H1 (cell line): ENCODE results near the gene IFNL2. TPM values are rescaled to one million over a fixed set of nuclear protein-coding genes. Genes with fewer than 3 reads are reported as not detected.
"Not testable (repeated sequence)": the region's sequence is repeated elsewhere in the genome, so short reads cannot be mapped to it uniquely, and the experiment has no call there.

ENCODE experiments used
- CTCF ChIA-PET: fragments of 300-600 bp; sonication (Branson Sonifier 250); formaldehyde crosslinking; loops from one replicate; lab custom pipeline; 2021; ENCODE audit not compliant: partially characterized antibody; lab: Charles Lee
- POLR2A ChIA-PET: fragments of 300-600 bp; sonication (Branson Sonifier 250); formaldehyde crosslinking; loops from one replicate; lab custom pipeline; 2021; ENCODE audit warnings: inconsistent platforms; ENCODE audit not compliant: partially characterized antibody; lab: Charles Lee
- DNase-seq, 2 experiments: peaks; one replicate each; pipeline versions ENCODE4 v3.0.0 to v3.0.0-alpha.2; 2010 to 2022; ENCODE audit warnings: low spot score in 2 of 2, low read depth in 1 of 2, mixed read lengths in 1 of 2
- FAIRE-seq: peaks from 2 replicates; lab custom pipeline; 2011; peaks lifted over from hg19 to GRCh38; lab: Jason Lieb, UNC
- H2AFZ ChIP-seq: 2 replicates; pipeline ENCODE4 v1.8.1; 2012; ENCODE audit warnings: low read length, inconsistent platforms
- H2AK5ac ChIP-seq: 2 replicates; pipeline ENCODE4 v1.6.1; 2013; ENCODE audit warnings: low read depth, low read length
- H2BK120ac ChIP-seq: replicated peaks from 2 replicates; pipeline ENCODE3; 2013; ENCODE audit warnings: low read depth, low read length, inconsistent platforms
- H2BK12ac ChIP-seq: 2 replicates; pipeline ENCODE4 v1.6.1; 2013; ENCODE audit warnings: low read depth, low read length
- H2BK15ac ChIP-seq: 2 replicates; pipeline ENCODE4 v1.6.1; 2013; ENCODE audit warnings: low read length
- H2BK20ac ChIP-seq: 2 replicates; pipeline ENCODE4 v1.6.1; 2013; ENCODE audit warnings: low read length
- H2BK5ac ChIP-seq: 2 replicates; pipeline ENCODE4 v1.6.1; 2013; ENCODE audit warnings: low read depth, low read length
- H3K14ac ChIP-seq: 2 replicates; pipeline ENCODE4 v1.6.1; 2013; ENCODE audit warnings: inconsistent platforms; ENCODE audit not compliant: insufficient read length
- H3K18ac ChIP-seq: 2 replicates; pipeline ENCODE4 v1.6.1; 2013; ENCODE audit warnings: low read length; ENCODE audit errors: extremely low read depth
- H3K23ac ChIP-seq: 2 replicates; pipeline ENCODE4 v1.6.1; 2013; ENCODE audit warnings: inconsistent platforms; ENCODE audit not compliant: insufficient read length
- H3K23me2 ChIP-seq: 2 replicates; pipeline ENCODE4 v1.6.1; 2013; ENCODE audit warnings: low read depth, low read length
- H3K27ac ChIP-seq: 2 replicates; pipeline ENCODE4 v1.6.1; 2011; ENCODE audit warnings: low read depth, low read length, inconsistent platforms
- H3K27me3 ChIP-seq, 4 experiments: replicated peaks in 1 of 4; 1 replicate in 1 of 4; 2 replicates in 3 of 4; pipeline versions ENCODE4 v1.6.1 to v1.8.1; 2011 to 2013; ENCODE audit warnings: low read length in 3 of 4, mild to moderate bottlenecking in 3 of 4, inconsistent platforms in 2 of 4, mixed read lengths in 2 of 4, moderate library complexity in 1 of 4; ENCODE audit not compliant: control insufficient read depth in 3 of 4, insufficient read depth in 3 of 4; ENCODE audit errors: extremely low read depth in 1 of 4
- H3K36me3 ChIP-seq, 4 experiments: 2 replicates each; pipeline versions ENCODE4 v1.6.1 to v1.8.1; 2011 to 2013; ENCODE audit warnings: mild to moderate bottlenecking in 4 of 4, low read length in 3 of 4, moderate library complexity in 2 of 4, control low read depth in 1 of 4, inconsistent platforms in 1 of 4; ENCODE audit not compliant: insufficient read depth in 4 of 4, control insufficient read depth in 2 of 4
- H3K4ac ChIP-seq: replicated peaks from 2 replicates; pipeline ENCODE3; 2013; ENCODE audit warnings: low read length, low read depth, mixed read lengths, inconsistent platforms; ENCODE audit not compliant: insufficient read length
- H3K4me1 ChIP-seq, 4 experiments: replicated peaks in 1 of 4; 1 replicate in 1 of 4; 2 replicates in 3 of 4; pipeline versions ENCODE4 v1.6.1 to v1.8.1; 2011 to 2013; ENCODE audit warnings: low read length in 3 of 4, inconsistent platforms in 2 of 4, mixed read lengths in 1 of 4; ENCODE audit not compliant: insufficient read depth in 4 of 4, control insufficient read depth in 3 of 4
- H3K4me2 ChIP-seq, 2 experiments: 2 replicates each; pipeline versions ENCODE4 v1.6.1 to v1.8.1; 2011 to 2013; ENCODE audit warnings: low read depth in 2 of 2, low read length in 2 of 2, control low read depth in 1 of 2, inconsistent platforms in 1 of 2, mild to moderate bottlenecking in 1 of 2; ENCODE audit not compliant: insufficient read depth in 1 of 2
- H3K4me3 ChIP-seq, 4 experiments: fragments of 200-600, 300-600 bp in 1 of 4; sonication (generic), shearing (Covaris generic), sonication (Bioruptor Twin) in 1 of 4; 2 replicates each; pipeline versions ENCODE4 v1.5.1 to v1.8.1; 2011 to 2016; ENCODE audit warnings: low read length in 4 of 4, low read depth in 3 of 4, control low read depth in 2 of 4, inconsistent platforms in 2 of 4, mild to moderate bottlenecking in 2 of 4, mixed read lengths in 1 of 4, moderate library complexity in 1 of 4; ENCODE audit not compliant: insufficient read depth in 2 of 4; ENCODE audit errors: extremely low read depth in 1 of 4
- H3K56ac ChIP-seq: replicated peaks from 2 replicates; pipeline ENCODE3; 2013; ENCODE audit warnings: low read depth, mild to moderate bottlenecking, mixed read lengths, low read length, inconsistent platforms; ENCODE audit not compliant: insufficient read length
- H3K79me1 ChIP-seq: 2 replicates; pipeline ENCODE4 v1.6.1; 2013; ENCODE audit warnings: low read depth, low read length, control low read depth
- H3K79me2 ChIP-seq, 2 experiments: 2 replicates each; pipeline versions ENCODE4 v1.6.1 to v1.8.1; 2012 to 2013; ENCODE audit warnings: low read length in 2 of 2, mild to moderate bottlenecking in 2 of 2, inconsistent platforms in 1 of 2; ENCODE audit not compliant: insufficient read depth in 2 of 2, control insufficient read depth in 1 of 2
- H3K9ac ChIP-seq, 4 experiments: replicated peaks in 1 of 4; 1 replicate in 1 of 4; 2 replicates in 3 of 4; pipeline versions ENCODE4 v1.6.1 to v1.8.1; 2011 to 2013; ENCODE audit warnings: low read depth in 3 of 4, low read length in 3 of 4, control low read depth in 2 of 4, mild to moderate bottlenecking in 2 of 4, moderate library complexity in 2 of 4, inconsistent platforms in 1 of 4; ENCODE audit errors: extremely low read depth in 1 of 4
- H3K9me3 ChIP-seq, 2 experiments: 2 replicates each; pipeline versions ENCODE4 v1.6.1 to v1.8.1; 2012 to 2013; ENCODE audit warnings: mild to moderate bottlenecking in 2 of 2, moderate library complexity in 2 of 2, control low read depth in 1 of 2, inconsistent platforms in 1 of 2, low read depth in 1 of 2, low read length in 1 of 2, mixed read lengths in 1 of 2; ENCODE audit not compliant: insufficient read depth in 2 of 2
- H4K20me1 ChIP-seq, 2 experiments: replicated peaks in 1 of 2; 2 replicates each; pipeline versions ENCODE3 to v1.8.1; 2011 to 2013; ENCODE audit warnings: inconsistent platforms in 2 of 2, low read length in 2 of 2, mild to moderate bottlenecking in 1 of 2; ENCODE audit not compliant: insufficient read depth in 2 of 2, control insufficient read depth in 1 of 2
- H4K5ac ChIP-seq: 2 replicates; pipeline ENCODE4 v1.6.1; 2013; ENCODE audit warnings: low read length, low read depth, mixed read lengths, inconsistent platforms; ENCODE audit not compliant: insufficient read length
- H4K8ac ChIP-seq: 2 replicates; pipeline ENCODE4 v1.8.0; 2013; ENCODE audit warnings: mild to moderate bottlenecking, moderate library complexity, low read length, inconsistent platforms; ENCODE audit not compliant: insufficient read depth; ENCODE audit errors: extremely low read depth
- H4K91ac ChIP-seq: replicated peaks from 2 replicates; pipeline ENCODE3; 2013; ENCODE audit warnings: low read length, mixed read lengths, inconsistent platforms; ENCODE audit not compliant: insufficient read length
- WGBS, 2 experiments: shearing (Covaris generic) in 1 of 2; methylation state at CpG; one replicate each; pipeline versions ENCODE4 v1.1.6 to v1.1.7; 2013 to 2015; ENCODE audit warnings: low lambda C conversion rate in 2 of 2, mixed read lengths in 2 of 2, inconsistent platforms in 1 of 2, low coverage in 1 of 2, missing lambda C conversion rate in 1 of 2; ENCODE audit not compliant: insufficient replicate concordance in 2 of 2, insufficient coverage in 1 of 2, insufficient read length in 1 of 2; ENCODE audit errors: extremely low coverage in 1 of 2, missing lambda C conversion rate in 1 of 2; 5-methylcytosine and 5-hydroxymethylcytosine counted together
- polyA plus RNA-seq, 7 experiments: library from polyadenylated mRNA; depleted of rRNA in 3 of 7; stranded (reverse) in 5 of 7; unstranded in 2 of 7; fragments of >200 nt in 5 of 7; fragments of 200-250 nt in 2 of 7; gene quantifications; 1 replicate in 5 of 7; 2 replicates in 1 of 7; 4 replicates in 1 of 7; pipeline versions ENCODE4 v1.2.1 to v1.2.3, GENCODE V29; 2011 to 2013; ENCODE audit warnings: missing spikeins in 2 of 7, mixed read lengths in 2 of 7
- total RNA-seq: library from RNA; stranded (reverse); fragmentation: NEBNext Ultra II Directional; extraction: Animal tissue kit (Norgen Biotek cat#: 25700); gene quantifications from 2 replicates; pipeline ENCODE4 v1.2.1, GENCODE V29; 2021

Gene IFNL2
- total and polyA plus RNA-seq, 2 of the 8 experiments (the other 6 are each of a cell fraction or from before 2014, with no cell fraction given), result not detected

GRCh38 chr19:39309305-39309670 lies 41.1 kb downstream of the IFNL2 start:
- H3K79me1 ChIP-seq, H4K20me1 ChIP-seq, H4K91ac ChIP-seq, H3K36me3 ChIP-seq, H3K9me3 ChIP-seq, H3K9ac ChIP-seq, FAIRE-seq, H3K4me2 ChIP-seq, H3K27ac ChIP-seq, H2BK120ac ChIP-seq, H2AK5ac ChIP-seq, H4K8ac ChIP-seq, H3K23ac ChIP-seq, H3K79me2 ChIP-seq, H3K14ac ChIP-seq, POLR2A ChIA-PET, H3K4me3 ChIP-seq, H2BK20ac ChIP-seq, H2BK5ac ChIP-seq, H3K56ac ChIP-seq, DNase-seq, H3K18ac ChIP-seq, H2AFZ ChIP-seq, H2BK15ac ChIP-seq, H3K4ac ChIP-seq, H4K5ac ChIP-seq: not testable (repeated sequence)
- Histone ChIP-seq H3K27me3 (peaks cover 0 to 26% (median 9%) of the 10 kb centered on the region in 4 experiments; a peak in 3 of 7 replicates), H3K4me1 (peaks cover 1 to 12% (median 8%) of the 10 kb centered on the region in 4 experiments; a peak in 6 of 7 replicates), H3K23me2 (peaks cover 12% of the 10 kb centered on the region; the same call in 1 of the 2 replicates), H2BK12ac (0 out of 2 replicates have a peak overlapping the region, but pooled peaks have one; percentile 4)
- whole genome bisulfite sequencing, 2 experiments, result 94% methylated on average over 7 of the region's 7 CpGs; no CpG with 5 or more reads in 1 of the 2 experiments
- CTCF ChIA-PET, result interaction anchor here (0.7 to 2.2 kb wide), 5 partner anchors 13 to 189 kb away, joined by 3 to 7 read pairs (median 4); partner anchors contain the start of gene IFNL1
